ENCODE measurements around the gene TAOK3. TPM values are rescaled to one million over a fixed set of nuclear protein-coding genes. Genes with fewer than 3 reads are reported as not detected.
"Not testable (repeated sequence)": the region's sequence is repeated elsewhere in the genome, so short reads cannot be mapped to it uniquely, and the experiment has no call there.

TAOK3 gene
- total RNA-seq, 1 donor from 2014 or later = 1.1 TPM

- Histone ChIP-seq H3K4me1 (no peaks in the 10 kb centered on the region), H3F3A (ENCODE audit: low read depth) (no peaks in the 10 kb centered on the region), H3K9ac (no peak overlapping the region), H3K27ac (no peak overlapping the region), H3K36me3 (no peaks in the 10 kb centered on the region), H2AFZ (replicated peaks) (no peak overlapping the region), H3K4me3 (no peak overlapping the region), H3K27me3 (no peaks in the 10 kb centered on the region), H3K79me2 (ENCODE audit: low read depth) (no peaks in the 10 kb centered on the region), H4K20me1 (ENCODE audit: low read depth) (no peaks in the 10 kb centered on the region), H3K9me3 (ENCODE audit: low read depth) (no peaks in the 10 kb centered on the region), H3K4me2 (no peak overlapping the region)
- no peak for DNase-seq (ENCODE audit: low spot score)
- Mint-ChIP-seq H3K4me3 (no peak overlapping the region), H3K9me3 (no peaks in the 10 kb centered on the region), H3K36me3 (no peaks in the 10 kb centered on the region), H3K27me3 (ENCODE audit: insufficient read depth, low read depth) (no peaks in the 10 kb centered on the region), H3K27ac (no peak overlapping the region), H3K4me1 (no peaks in the 10 kb centered on the region)
- no peak for TF ChIP-seq EZH2 (IDR thresholded peaks at IDR 0.05)
- TF ChIP-seq EZH2phosphoT487 (IDR thresholded peaks at IDR 0.05) = no peak
- TF ChIP-seq CTCF (IDR thresholded peaks at IDR 0.05) = no peak
Measured at GRCh38 chr12:118288174-118288573, 84.5 kb downstream of the TAOK3 start.

GRCh38 chr12:118287728-118288127 is 85.0 kb downstream of the TAOK3 start:
- Mint-ChIP-seq H3K36me3 (no peaks in the 10 kb centered on the region), H3K9me3 (no peaks in the 10 kb centered on the region), H3K27me3 (ENCODE audit: insufficient read depth, low read depth) (no peaks in the 10 kb centered on the region), H3K27ac (no peak overlapping the region), H3K4me1 (no peaks in the 10 kb centered on the region), H3K4me3 (no peak overlapping the region)
- Histone ChIP-seq H3F3A (ENCODE audit: low read depth) (no peaks in the 10 kb centered on the region), H3K27ac (no peak overlapping the region), H3K4me2 (no peak overlapping the region), H2AFZ (replicated peaks) (no peak overlapping the region), H4K20me1 (ENCODE audit: low read depth) (no peaks in the 10 kb centered on the region), H3K9me3 (ENCODE audit: low read depth) (no peaks in the 10 kb centered on the region), H3K79me2 (ENCODE audit: low read depth) (no peaks in the 10 kb centered on the region), H3K4me1 (no peaks in the 10 kb centered on the region), H3K4me3 (no peak overlapping the region), H3K9ac (no peak overlapping the region), H3K36me3 (no peaks in the 10 kb centered on the region), H3K27me3 (no peaks in the 10 kb centered on the region)
- TF ChIP-seq CTCF (IDR thresholded peaks at IDR 0.05) = no peak
- no peak for TF ChIP-seq EZH2phosphoT487 (IDR thresholded peaks at IDR 0.05)
- TF ChIP-seq EZH2 (IDR thresholded peaks at IDR 0.05) = no peak
- DNase-seq (ENCODE audit: low spot score) = no peak

GRCh38 chr12:118282767-118283166 is 89.9 kb downstream of the TAOK3 start:
- Histone ChIP-seq H4K20me1 (ENCODE audit: low read depth) (no peaks in the 10 kb centered on the region), H2AFZ (replicated peaks) (no peak overlapping the region), H3K4me2 (no peak overlapping the region), H3K27me3 (no peaks in the 10 kb centered on the region), H3K9ac (no peak overlapping the region), H3K9me3 (ENCODE audit: low read depth) (no peaks in the 10 kb centered on the region), H3K36me3 (no peaks in the 10 kb centered on the region), H3F3A (ENCODE audit: low read depth) (no peaks in the 10 kb centered on the region), H3K27ac (no peak overlapping the region), H3K4me3 (no peak overlapping the region), H3K4me1 (no peaks in the 10 kb centered on the region), H3K79me2 (ENCODE audit: low read depth) (no peaks in the 10 kb centered on the region)
- TF ChIP-seq EZH2 (IDR thresholded peaks at IDR 0.05) (no peak), CTCF (IDR thresholded peaks at IDR 0.05) (no peak), EZH2phosphoT487 (IDR thresholded peaks at IDR 0.05) (no peak)
- no peak overlapping the region for H3K4me3 Mint-ChIP-seq
- H3K9me3 Mint-ChIP-seq = no peaks in the 10 kb centered on the region
- no peaks in the 10 kb centered on the region for H3K36me3 Mint-ChIP-seq
- no peak overlapping the region for H3K27ac Mint-ChIP-seq
- H3K27me3 Mint-ChIP-seq (ENCODE audit: insufficient read depth, low read depth) = no peaks in the 10 kb centered on the region
- no peak for DNase-seq (ENCODE audit: low spot score)
- no peaks in the 10 kb centered on the region for H3K4me1 Mint-ChIP-seq

GRCh38 chr12:118278288-118278687 is 94.4 kb downstream of the TAOK3 start:
- not testable (repeated sequence) for H3K9me3 Mint-ChIP-seq; H3K27ac ChIP-seq; H3K36me3 ChIP-seq; H4K20me1 ChIP-seq (ENCODE audit: low read depth); H3K79me2 ChIP-seq (ENCODE audit: low read depth); H3K36me3 Mint-ChIP-seq; H3K4me3 ChIP-seq; H3K27me3 ChIP-seq; H3K4me2 ChIP-seq; H3K27ac Mint-ChIP-seq; H3K4me1 Mint-ChIP-seq; H3K9me3 ChIP-seq (ENCODE audit: low read depth); H2AFZ ChIP-seq (replicated peaks); DNase-seq (ENCODE audit: low spot score); H3F3A ChIP-seq (ENCODE audit: low read depth); H3K27me3 Mint-ChIP-seq (ENCODE audit: insufficient read depth, low read depth); H3K4me1 ChIP-seq; H3K9ac ChIP-seq; H3K4me3 Mint-ChIP-seq
